OCI-LY7 (cell line): ENCODE measurements around the gene PGA4.

Experiments
- CTCF ChIP-seq: fragments of 200-600 bp; sonication (generic); conservative IDR thresholded peaks from 2 replicates; pipeline ENCODE4 v1.5.1; 2014; ENCODE audit warnings: mild to moderate bottlenecking, antibody characterized with exemption, low read length, moderate library complexity, mixed read lengths
- EZH2phosphoT487 ChIP-seq: fragments of 200-600 bp; sonication (generic); IDR thresholded peaks from 2 replicates; pipeline ENCODE4 v1.6.1; 2018; ENCODE audit warnings: low read depth, borderline replicate concordance, mild to moderate bottlenecking, mixed run types, antibody characterized with exemption, low read length, moderate library complexity, mixed read lengths

GRCh38 chr11:61278001-61278470 is 55.9 kb downstream of the PGA4 start:
- TF ChIP-seq CTCF (no peak), EZH2phosphoT487 (no peak)
